Endothelial cell of umbilical vein (primary cell): ENCODE results near the gene MFSD1. TPM values are rescaled to one million over a fixed set of nuclear protein-coding genes. Genes with fewer than 3 reads are reported as not detected.

Experiments used
- BruUV-seq: library from RNA; stranded (reverse); fragments of 400-500 nt; replicated peaks from 2 replicates; lab custom pipeline; 2021; lab: Mats Ljungman, UMichigan
- CTCF ChIA-PET: fragments of 300-600, 350-600 bp; sonication (Branson Sonifier 250); formaldehyde crosslinking; loops from one replicate; lab custom pipeline; 2021; ENCODE audit warnings: antibody characterized with exemption, inconsistent platforms; lab: Charles Lee
- POLR2A ChIA-PET: fragments of 300-600, 350-600 bp; sonication (Branson Sonifier 250); formaldehyde crosslinking; loops from one replicate; lab custom pipeline; 2021; ENCODE audit warnings: antibody characterized with exemption, inconsistent platforms; lab: Charles Lee
- DNase-seq: peaks from one replicate; pipeline ENCODE4 v3.0.0-alpha.2; 2011; ENCODE audit warnings: low read depth, low spot score
- FAIRE-seq: peaks from 2 replicates; lab custom pipeline; 2011; peaks lifted over from hg19 to GRCh38; lab: Jason Lieb, UNC
- H2AFZ ChIP-seq: 2 replicates; pipeline ENCODE4 v1.6.0; 2012; ENCODE audit warnings: low read depth, low read length, control low read depth, inconsistent platforms
- H3K27ac ChIP-seq: 2 replicates; pipeline ENCODE4 v1.5.1; 2011; ENCODE audit warnings: low read depth, mild to moderate bottlenecking, control low read depth, low read length, moderate library complexity; ENCODE audit not compliant: insufficient read depth
- H3K27me3 ChIP-seq, 2 experiments: 2 replicates each; pipeline versions ENCODE4 v1.6.0 to v1.6.1; 2011; ENCODE audit warnings: low read length in 2 of 2, mixed read lengths in 1 of 2; ENCODE audit not compliant: control insufficient read depth in 2 of 2, insufficient read depth in 2 of 2
- H3K36me3 ChIP-seq, 2 experiments: 2 replicates in 1 of 2; 3 replicates in 1 of 2; pipeline ENCODE4 v1.5.1; 2011; ENCODE audit warnings: low read length in 2 of 2, mild to moderate bottlenecking in 1 of 2, moderate library complexity in 1 of 2; ENCODE audit not compliant: control insufficient read depth in 2 of 2, insufficient read depth in 2 of 2; ENCODE audit errors: extremely low read depth in 1 of 2
- H3K4me1 ChIP-seq: 3 replicates; pipeline ENCODE4 v1.5.1; 2011; ENCODE audit warnings: mild to moderate bottlenecking, low read length; ENCODE audit not compliant: control insufficient read depth, insufficient read depth; ENCODE audit errors: extremely low read depth
- H3K4me2 ChIP-seq: 2 replicates; pipeline ENCODE4 v1.6.1; 2011; ENCODE audit warnings: low read length, control low read depth, mixed read lengths; ENCODE audit not compliant: insufficient read depth
- H3K4me3 ChIP-seq, 3 experiments: fragments of 200-600 bp in 1 of 3; sonication (generic), shearing (Covaris generic) in 1 of 3; replicated peaks in 1 of 3; 2 replicates each; pipeline ENCODE4 v1.5.1; 2011 to 2016; ENCODE audit warnings: control low read depth in 3 of 3, low read length in 3 of 3, mild to moderate bottlenecking in 2 of 3, inconsistent platforms in 1 of 3, low read depth in 1 of 3, moderate library complexity in 1 of 3; ENCODE audit not compliant: insufficient read depth in 1 of 3
- H3K79me2 ChIP-seq: 2 replicates; pipeline ENCODE4 v1.6.0; 2012; ENCODE audit warnings: low read length, inconsistent platforms; ENCODE audit not compliant: control insufficient read depth, insufficient read depth
- H3K9ac ChIP-seq: replicated peaks from 2 replicates; pipeline ENCODE3; 2011; ENCODE audit warnings: low read length, control low read depth; ENCODE audit not compliant: insufficient read depth; ENCODE audit errors: extremely low read depth
- H3K9me1 ChIP-seq: replicated peaks from 3 replicates; pipeline ENCODE4 v1.6.0; 2011; ENCODE audit warnings: mild to moderate bottlenecking, low read length; ENCODE audit not compliant: control insufficient read depth, insufficient read depth; ENCODE audit errors: extremely low read depth
- H3K9me3 ChIP-seq: replicated peaks from 2 replicates; pipeline ENCODE4 v1.5.1; 2012; ENCODE audit warnings: low read length, inconsistent platforms; ENCODE audit not compliant: control insufficient read depth, insufficient read depth
- H4K20me1 ChIP-seq: replicated peaks from 2 replicates; pipeline ENCODE3; 2011; ENCODE audit warnings: mild to moderate bottlenecking, low read length; ENCODE audit not compliant: control insufficient read depth, insufficient read depth; ENCODE audit errors: extremely low read depth
- CTCF ChIP-seq, 2 donors: IDR thresholded peaks; 1 replicate in 1 of 2; 2 replicates in 1 of 2; pipeline ENCODE4 v1.5.1; 2011; ENCODE audit warnings: low read length in 2 of 2, mild to moderate bottlenecking in 2 of 2, moderate library complexity in 2 of 2, control low read depth in 1 of 2, inconsistent platforms in 1 of 2, low read depth in 1 of 2; ENCODE audit not compliant: insufficient read depth in 1 of 2; ENCODE audit errors: extremely low read depth in 1 of 2
- EZH2 ChIP-seq: IDR thresholded peaks from 2 replicates; pipeline ENCODE4 v1.6.1; 2012; ENCODE audit warnings: borderline replicate concordance, low read depth, mild to moderate bottlenecking, moderate library complexity, low read length, inconsistent platforms; ENCODE audit not compliant: severe bottlenecking
- FOS ChIP-seq: IDR thresholded peaks from 2 replicates; pipeline ENCODE4 v1.6.1; 2011; ENCODE audit warnings: mild to moderate bottlenecking, low read length, moderate library complexity, borderline replicate concordance; ENCODE audit not compliant: insufficient read depth
- GATA2 ChIP-seq: IDR thresholded peaks from 2 replicates; pipeline ENCODE4 v1.7.0; 2011; ENCODE audit warnings: low read depth, mild to moderate bottlenecking, moderate library complexity, mixed read lengths, low read length; ENCODE audit not compliant: insufficient read length, insufficient read depth
- JUN ChIP-seq: IDR thresholded peaks from 2 replicates; pipeline ENCODE4 v1.6.1; 2011; ENCODE audit warnings: borderline replicate concordance, low read depth; ENCODE audit not compliant: insufficient read length, insufficient read depth
- MYC ChIP-seq: IDR thresholded peaks from one replicate; pipeline ENCODE4 v1.6.1; 2011; ENCODE audit warnings: mild to moderate bottlenecking, low read depth, low read length
- POLR2A ChIP-seq: IDR thresholded peaks from 2 replicates; pipeline ENCODE4 v1.6.1; 2012; ENCODE audit warnings: low read depth, mild to moderate bottlenecking, control low read depth, low read length
- dilution Hi-C: fragments of 300-500 bp; cut with MboI; formaldehyde crosslinking; loops from one replicate; pipeline ENCODE4 v1.15.0; 2019; ENCODE audit warnings: low sequenced_read_pairs; ENCODE audit not compliant: extremely low pct_ligation_motif_present
- intact Hi-C: fragments of 100-400 bp; cut with micrococcal nuclease; formaldehyde crosslinking; loops from one replicate; pipeline ENCODE4 v1.10.0; 2022
- polyA plus RNA-seq, 4 experiments: library from polyadenylated mRNA; depleted of rRNA in 3 of 4; stranded (reverse) in 3 of 4; unstranded in 1 of 4; fragments of >200 nt; gene quantifications; 2 replicates each; pipeline versions ENCODE4 v1.2.1 to v1.2.3, GENCODE V29; 2011 to 2012; ENCODE audit warnings: missing spikeins in 1 of 4
- total RNA-seq: library from RNA; stranded (reverse); gene quantifications from 2 replicates; pipeline ENCODE4 v1.2.3, GENCODE V29; 2021

Gene MFSD1
- total and polyA plus RNA-seq, 2 donors (not counting 3 experiments of a cell fraction or from before 2014, with no cell fraction given) = 38.2 to 65.1 TPM

- H3K4me3 ChIP-seq = no peak overlapping the region
- no peaks in the 10 kb centered on the region for H4K20me1 ChIP-seq
- ChIA-PET CTCF (interaction anchor here (1.0 to 1.1 kb wide), 3 partner anchors 10 to 61 kb away, joined by 3 to 4 read pairs (median 4); no protein-coding TSS in a partner anchor), POLR2A (no interaction called here)
- no peaks in the 10 kb centered on the region for H3K79me2 ChIP-seq
- FAIRE-seq = no peak
- H3K36me3 ChIP-seq = no peaks in the 10 kb centered on the region
- H3K27ac ChIP-seq = no peak overlapping the region
- no peaks in the 10 kb centered on the region for H3K27me3 ChIP-seq
- dilution Hi-C loops = no loop called here
- H3K9me3 ChIP-seq = no peaks in the 10 kb centered on the region
- TF ChIP-seq POLR2A (no peak), FOS (no peak), EZH2 (no peak), MYC (no peak), JUN (no peak), GATA2 (no peak), CTCF (IDR thresholded peaks at IDR 0.05; ENCODE audit: extremely low read depth in 1 of 2, insufficient read depth in 1 of 2, low read depth in 1 of 2, low read length in 2 of 2) (no peak)
- H3K4me2 ChIP-seq = no peak overlapping the region
- BruUV-seq = no TSS peak
- H2AFZ ChIP-seq = no peak overlapping the region
- DNase-seq = no peak
- no peak overlapping the region for H3K9ac ChIP-seq
- H3K4me1 ChIP-seq = peaks cover 2% of the 10 kb centered on the region
- no peaks in the 10 kb centered on the region for H3K9me1 ChIP-seq
- intact Hi-C loops = no loop called here
Observed at GRCh38 chr3:158761350-158761749, 40.5 kb upstream of the MFSD1 start.
